Liver (tissue), 9 donors: ENCODE measurements around the gene SLFN11. TPM values are rescaled to one million over a fixed set of nuclear protein-coding genes. Genes with fewer than 3 reads are reported as not detected.

Experiments used
- DNase-seq: peaks from one replicate; pipeline ENCODE4 v3.0.0-alpha.2; 2017; ENCODE audit warnings: low spot score
- H3K27ac ChIP-seq, 2 donors: one replicate each; pipeline ENCODE4 v1.7.0; 2013; ENCODE audit warnings: inconsistent platforms in 2 of 2, low read length in 2 of 2, control low read depth in 1 of 2, low read depth in 1 of 2, mild to moderate bottlenecking in 1 of 2
- H3K27me3 ChIP-seq, 4 donors: one replicate each; pipeline versions ENCODE4 v1.6.1 to v1.7.0; 2013; ENCODE audit warnings: low read length in 3 of 4, inconsistent platforms in 1 of 4, mild to moderate bottlenecking in 1 of 4, moderate library complexity in 1 of 4; ENCODE audit not compliant: control insufficient read depth in 4 of 4, insufficient read depth in 4 of 4
- H3K36me3 ChIP-seq, 4 donors: one replicate each; pipeline versions ENCODE4 v1.6.1 to v1.7.0; 2013; ENCODE audit warnings: low read length in 3 of 4, mild to moderate bottlenecking in 3 of 4, low read depth in 1 of 4, moderate library complexity in 1 of 4; ENCODE audit not compliant: control insufficient read depth in 4 of 4, insufficient read depth in 3 of 4
- H3K4me1 ChIP-seq, 4 donors: one replicate each; pipeline versions ENCODE4 v1.6.1 to v1.7.0; 2013; ENCODE audit warnings: low read length in 3 of 4, mild to moderate bottlenecking in 3 of 4, moderate library complexity in 1 of 4; ENCODE audit not compliant: control insufficient read depth in 4 of 4, insufficient read depth in 4 of 4
- H3K4me3 ChIP-seq, 3 donors: one replicate each; pipeline versions ENCODE4 v1.6.1 to v1.7.0; 2013; ENCODE audit warnings: low read length in 3 of 3, control low read depth in 1 of 3, low read depth in 1 of 3, mild to moderate bottlenecking in 1 of 3
- H3K9ac ChIP-seq, 2 donors: one replicate each; pipeline ENCODE4 v1.7.0; 2013; ENCODE audit warnings: low read length in 2 of 2, mild to moderate bottlenecking in 2 of 2, moderate library complexity in 2 of 2, control low read depth in 1 of 2, low read depth in 1 of 2
- H3K9me3 ChIP-seq, 4 donors: one replicate each; pipeline versions ENCODE4 v1.6.1 to v1.7.0; 2013; ENCODE audit warnings: low read length in 3 of 4; ENCODE audit not compliant: control insufficient read depth in 4 of 4
- ATF3 ChIP-seq: IDR thresholded peaks from 2 replicates; pipeline ENCODE4 v1.6.1; 2016; ENCODE audit warnings: antibody characterized with exemption
- CTCF ChIP-seq: fragments of 150-350 bp; IDR thresholded peaks from 2 replicates; pipeline ENCODE4 v1.5.1; 2017; ENCODE audit warnings: improper control_type of control experiment, low read depth, low read length; ENCODE audit not compliant: missing input control
- EGR1 ChIP-seq, 2 donors: IDR thresholded peaks; 2 replicates each; pipeline ENCODE4 v1.6.1; 2016 to 2018; ENCODE audit warnings: antibody characterized with exemption in 2 of 2, low read depth in 2 of 2
- FOXA1 ChIP-seq: IDR thresholded peaks from 2 replicates; pipeline ENCODE4 v1.6.1; 2016; ENCODE audit warnings: antibody characterized with exemption
- FOXA2 ChIP-seq: IDR thresholded peaks from 2 replicates; pipeline ENCODE4 v1.6.1; 2016; ENCODE audit warnings: antibody characterized with exemption
- GABPA ChIP-seq, 2 donors: IDR thresholded peaks in 1 of 2; conservative IDR thresholded peaks in 1 of 2; 2 replicates each; pipeline ENCODE4 v1.6.1; 2016; ENCODE audit warnings: antibody characterized with exemption in 2 of 2, mild to moderate bottlenecking in 1 of 2, moderate library complexity in 1 of 2
- HNF4G ChIP-seq: IDR thresholded peaks from 2 replicates; pipeline ENCODE4 v1.6.1; 2016; ENCODE audit warnings: antibody characterized with exemption
- JUND ChIP-seq, 2 donors: IDR thresholded peaks; 2 replicates each; pipeline ENCODE4 v1.6.1; 2016; ENCODE audit warnings: antibody characterized with exemption in 2 of 2
- MAX ChIP-seq: IDR thresholded peaks from 2 replicates; pipeline ENCODE4 v1.6.1; 2016; ENCODE audit warnings: antibody characterized with exemption
- NR2F2 ChIP-seq: IDR thresholded peaks from 2 replicates; pipeline ENCODE4 v1.6.1; 2016; ENCODE audit warnings: antibody characterized with exemption
- RAD21 ChIP-seq, 2 donors: IDR thresholded peaks; 2 replicates each; pipeline ENCODE4 v1.6.1; 2016; ENCODE audit warnings: antibody characterized with exemption in 2 of 2, mild to moderate bottlenecking in 2 of 2
- RXRA ChIP-seq, 2 donors: IDR thresholded peaks; 2 replicates each; pipeline ENCODE4 v1.6.1; 2017 to 2018; ENCODE audit warnings: antibody characterized with exemption in 2 of 2, mild to moderate bottlenecking in 1 of 2
- SP1 ChIP-seq: IDR thresholded peaks from 2 replicates; pipeline ENCODE4 v1.6.1; 2018; ENCODE audit warnings: antibody characterized with exemption, mild to moderate bottlenecking
- TAF1 ChIP-seq: conservative IDR thresholded peaks from 2 replicates; pipeline ENCODE4 v1.6.1; 2016; ENCODE audit warnings: antibody characterized with exemption, mild to moderate bottlenecking
- YY1 ChIP-seq: IDR thresholded peaks from 2 replicates; pipeline ENCODE4 v1.6.1; 2016; ENCODE audit warnings: antibody characterized with exemption, mild to moderate bottlenecking
- ZBTB33 ChIP-seq: IDR thresholded peaks from 2 replicates; pipeline ENCODE4 v1.6.1; 2016; ENCODE audit warnings: antibody characterized with exemption
- WGBS: extraction: QIAGEN DNeasy Blood & Tissue Kit; methylation state at CpG from one replicate; pipeline ENCODE4 v1.1.7; 2013; 5-methylcytosine and 5-hydroxymethylcytosine counted together
- polyA plus RNA-seq, 2 donors: library from polyadenylated mRNA; stranded (reverse) in 1 of 2; unstranded in 1 of 2; fragments of 200-250 nt in 1 of 2; fragments of >200 nt in 1 of 2; fragmentation: Nextera tagmentation in 1 of 2; extraction: Ambion mirVana in 1 of 2; gene quantifications; one replicate each; pipeline versions ENCODE4 v1.2.1 to v1.2.3, GENCODE V29; 2013 to 2015
- total RNA-seq, 2 donors: library from RNA; depleted of rRNA; stranded (reverse); fragments of >200 nt; gene quantifications; one replicate each; pipeline ENCODE4 v1.2.3, GENCODE V29; 2014
- donor health status: healthy.
- donor health status: healthy.
- donor health status: healthy.
- donor health status: healthy.
- donor health status: healthy.

The SLFN11 gene
- total and polyA plus RNA-seq, 4 donors, result 1.6 to 18.7 (median 6.2) TPM

- no peak for DNase-seq
- H3K4me3 ChIP-seq, result no peak overlapping the region
- no peak overlapping the region for H3K27ac ChIP-seq
- no peak overlapping the region for H3K9ac ChIP-seq
- H3K9me3 ChIP-seq, result peaks cover 0 to 4% (median 0%) of the 10 kb centered on the region in 4 donors
- no peak for TF ChIP-seq TAF1
- TF ChIP-seq RXRA (IDR thresholded peaks at IDR 0.05), result no peak
- TF ChIP-seq MAX, result no peak
- TF ChIP-seq JUND (IDR thresholded peaks at IDR 0.05), result no peak
- TF ChIP-seq RAD21 (IDR thresholded peaks at IDR 0.05), result no peak
- TF ChIP-seq ATF3, result no peak
- TF ChIP-seq FOXA2, result no peak
- no peak for TF ChIP-seq NR2F2
- no peak for TF ChIP-seq FOXA1
- no peak for TF ChIP-seq CTCF
- H3K36me3 ChIP-seq, result no peaks in the 10 kb centered on the region
- WGBS, result 56% methylated on average over 5 of the region's 5 CpGs
- peaks cover 0 to 5% (median 2%) of the 10 kb centered on the region in 4 donors for H3K4me1 ChIP-seq
- H3K27me3 ChIP-seq, result peaks cover 0 to 7% (median 4%) of the 10 kb centered on the region in 4 donors
Measured at GRCh38 chr17:35341411-35341992, 31.9 kb downstream of the SLFN11 start.

GRCh38 chr17:35338230-35338629 lies 35.2 kb downstream of the SLFN11 start:
- TF ChIP-seq ZBTB33, result no peak
- no peak for TF ChIP-seq TAF1
- TF ChIP-seq HNF4G, result no peak
- no peak for TF ChIP-seq YY1
- TF ChIP-seq RAD21 (IDR thresholded peaks at IDR 0.05), result no peak
- no peak for TF ChIP-seq EGR1 (IDR thresholded peaks at IDR 0.05; ENCODE audit: low read depth in 2 of 2)
- no peak for TF ChIP-seq RXRA (IDR thresholded peaks at IDR 0.05)
- no peak for TF ChIP-seq CTCF
- no peak for TF ChIP-seq MAX
- no peak for TF ChIP-seq SP1
- no peak for TF ChIP-seq NR2F2
- no peak for TF ChIP-seq GABPA (IDR thresholded peaks at IDR 0.05 in 1 of 2, conservative IDR thresholded peaks at IDR 0.05 in 1 of 2)
- Histone ChIP-seq H3K27ac (no peak overlapping the region), H3K36me3 (no peaks in the 10 kb centered on the region), H3K9me3 (no peaks in the 10 kb centered on the region), H3K4me3 (no peak overlapping the region), H3K27me3 (peaks cover 0 to 6% (median 3%) of the 10 kb centered on the region in 4 donors), H3K9ac (no peak overlapping the region), H3K4me1 (no peaks in the 10 kb centered on the region)
- 76% methylated on average over 2 of the region's 2 CpGs for WGBS
- no peak for DNase-seq
